Effector CD8-positive, alpha-beta T cell (primary cell): Measurements from ENCODE around the gene ALDH4A1.

ENCODE experiments used
- DNase-seq: peaks from one replicate; lab custom pipeline; 2025; lab: John Stamatoyannopoulos, UW
- total RNA-seq, 4 experiments: gene quantifications; one replicate each; lab custom pipeline; 2026; lab: John Stamatoyannopoulos, UW

ALDH4A1 gene
- total RNA-seq: 3.4 to 5.6 (median 5.0) reads per million in 4 experiments

GRCh38 chr1:18902523-18903290 is at the start of gene ALDH4A1:
Gene ALDH4A1 (minus strand): TSS chr1:18902555. CDS start chr1:18902523, 32 bp downstream.
- peak; percentile 90 for DNase-seq

DNA sequence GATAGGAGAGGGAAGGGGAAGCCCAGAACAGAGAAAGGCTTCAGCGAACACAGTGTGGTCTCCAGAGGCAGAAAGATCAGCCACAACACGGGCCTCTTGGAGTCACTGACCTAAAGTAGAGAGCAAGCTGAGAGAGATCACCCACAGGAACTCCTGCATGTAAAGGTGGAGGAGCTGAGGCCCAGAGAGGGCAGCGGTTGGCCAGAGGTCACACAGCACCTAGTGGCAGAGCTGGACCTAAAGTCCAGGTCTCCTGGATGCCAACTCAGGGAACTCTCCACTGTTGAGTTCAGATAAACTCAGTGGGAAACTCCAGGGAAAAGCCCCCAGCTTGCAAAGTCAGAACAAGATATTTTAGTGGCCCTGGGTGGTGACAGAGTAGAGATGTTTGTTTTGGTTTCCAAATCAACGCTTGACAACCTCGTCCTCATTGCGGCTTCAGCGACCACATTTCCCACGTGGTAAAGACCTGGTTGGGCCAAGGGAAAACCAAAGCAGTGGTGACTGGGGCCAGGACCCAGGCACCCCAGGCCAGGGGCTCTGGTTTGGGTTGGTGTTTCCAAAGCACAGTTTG is 49.5 kb upstream of the ALDH4A1 start:
- peak; percentile 45 for DNase-seq

- DNase-seq: no peak
Observed at GRCh38 chr1:18951416-18951815, 49.1 kb upstream of the ALDH4A1 start.

DNA sequence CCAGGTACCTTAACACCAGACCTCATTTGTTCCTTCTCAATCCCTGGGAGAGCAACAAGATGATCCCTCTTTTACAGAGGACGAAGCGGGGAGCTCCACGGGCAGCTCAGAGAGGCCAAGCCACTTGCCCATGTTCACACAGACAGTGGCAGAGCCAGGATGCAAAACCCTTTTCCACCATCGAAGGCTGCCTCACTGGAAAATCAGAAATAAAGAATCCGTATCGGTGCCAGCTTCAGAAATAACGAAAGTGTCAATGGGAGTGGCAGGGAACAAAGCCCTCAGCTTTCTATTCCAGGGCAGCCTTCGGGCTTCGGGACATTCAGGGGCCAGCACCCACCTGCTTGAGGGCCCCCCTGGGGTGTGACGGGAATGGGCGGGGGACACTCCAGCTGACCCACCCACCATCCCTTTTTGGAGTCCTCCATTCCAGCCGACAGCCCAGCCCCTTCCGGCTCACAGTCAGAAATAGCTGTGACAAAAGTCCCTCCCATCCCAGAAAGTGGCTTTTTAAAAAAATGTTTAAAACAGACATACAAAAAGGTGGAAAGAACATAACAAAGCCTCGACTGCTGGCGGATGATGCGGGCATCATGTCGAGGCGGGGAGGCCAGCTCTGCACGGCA is 48.2 kb upstream of the ALDH4A1 start:
- no peak for DNase-seq

GRCh38 chr1:18949686-18950400 is 47.5 kb upstream of the ALDH4A1 start:
- no peak for DNase-seq

DNA sequence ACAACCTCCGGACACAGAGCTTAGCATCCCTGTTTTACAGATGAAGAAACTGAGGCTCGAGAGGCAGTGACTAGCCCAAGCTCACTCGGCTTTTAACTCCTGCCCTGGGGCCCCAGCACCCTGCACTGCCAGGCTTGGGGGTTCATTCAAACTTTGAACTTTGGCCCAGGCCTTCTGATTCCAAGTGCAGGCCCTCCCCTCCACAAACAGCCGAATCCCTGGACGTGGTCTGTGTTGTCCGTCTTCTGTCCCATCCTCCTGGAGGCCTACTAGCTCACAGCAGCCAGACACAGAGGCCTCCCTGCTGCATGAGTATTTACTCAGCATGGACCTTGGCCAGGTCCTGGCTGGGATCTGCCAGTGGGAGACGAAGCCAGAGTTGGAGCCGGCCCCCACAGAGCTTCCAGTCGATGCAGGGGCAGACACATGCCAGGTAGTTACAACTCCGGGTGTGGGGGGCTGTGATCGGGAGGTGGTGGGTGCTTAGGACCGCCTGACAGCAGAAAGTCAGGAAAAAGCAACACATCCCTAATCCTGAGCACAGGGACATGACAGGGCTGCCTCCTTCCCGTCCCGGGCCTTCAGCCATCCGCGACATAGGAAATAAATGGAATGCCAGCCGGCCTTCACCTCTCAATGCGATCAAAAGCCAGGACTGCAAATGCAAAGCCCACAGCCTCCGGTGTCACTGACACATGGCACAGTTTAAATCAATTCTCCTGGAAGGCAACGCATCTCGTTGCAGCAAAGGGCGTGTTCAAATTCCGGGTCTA is 46.7 kb upstream of the ALDH4A1 start:
- no peak for DNase-seq

DNA sequence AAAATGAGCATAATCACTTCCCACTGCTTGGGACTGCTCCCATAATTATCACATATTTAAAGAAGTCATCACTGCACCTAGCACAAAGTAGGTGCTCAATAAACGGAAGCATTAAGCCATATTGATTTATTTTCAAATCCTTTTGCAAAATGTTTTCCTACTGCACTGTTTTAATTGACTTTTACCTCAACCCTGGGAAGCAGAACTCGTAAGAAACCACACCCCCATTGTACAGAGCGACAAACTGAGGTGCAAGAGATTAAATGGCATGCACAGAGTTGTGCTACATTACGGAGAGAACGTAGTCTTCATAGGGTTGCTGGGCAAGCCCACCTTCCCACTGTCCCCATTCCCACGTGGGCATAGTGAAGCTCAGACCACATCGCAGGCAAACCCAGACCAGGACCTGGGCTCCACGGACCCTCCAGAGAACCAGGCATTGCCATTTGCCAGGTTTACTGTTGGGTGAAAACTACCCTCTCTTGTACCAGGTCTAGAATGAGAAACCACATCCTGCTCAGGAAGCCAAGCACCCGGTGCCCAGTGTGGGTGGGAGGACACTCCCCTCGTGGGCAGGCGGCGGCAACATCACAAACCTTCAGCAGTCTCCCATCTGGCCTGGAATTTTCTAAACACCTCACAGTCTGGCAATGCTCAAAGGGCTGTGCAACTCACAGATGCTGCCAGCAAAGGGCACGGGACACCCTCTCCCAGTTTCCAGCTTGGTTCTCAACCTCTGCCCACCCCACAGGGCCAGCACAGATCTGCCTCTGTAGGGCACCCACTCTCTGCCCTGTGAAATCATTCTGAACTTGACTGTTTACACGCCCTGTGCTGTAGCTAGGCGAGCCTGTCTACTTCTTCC is 45.9 kb upstream of the ALDH4A1 start:
- peak; percentile 16 for DNase-seq

DNA sequence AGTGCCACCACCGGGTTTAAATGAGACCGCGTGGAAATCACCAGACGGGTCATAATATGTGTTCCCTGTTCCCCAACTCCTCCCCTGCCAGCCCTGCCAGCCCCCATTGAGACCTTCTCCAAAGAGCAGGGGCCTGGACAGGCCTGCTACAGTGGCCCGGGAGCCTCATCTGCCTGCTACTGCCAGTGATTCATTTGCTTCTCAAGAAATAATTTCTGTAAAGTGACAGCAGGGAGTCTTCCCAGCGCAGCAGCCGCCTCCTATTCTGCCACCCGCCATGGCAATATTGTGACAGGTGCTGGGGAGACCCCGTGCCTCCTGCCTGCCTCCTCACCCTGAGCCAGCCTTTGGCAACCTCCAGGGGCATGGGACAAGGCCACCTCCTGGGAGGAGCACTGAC is 45.2 kb upstream of the ALDH4A1 start:
- no peak for DNase-seq

DNA sequence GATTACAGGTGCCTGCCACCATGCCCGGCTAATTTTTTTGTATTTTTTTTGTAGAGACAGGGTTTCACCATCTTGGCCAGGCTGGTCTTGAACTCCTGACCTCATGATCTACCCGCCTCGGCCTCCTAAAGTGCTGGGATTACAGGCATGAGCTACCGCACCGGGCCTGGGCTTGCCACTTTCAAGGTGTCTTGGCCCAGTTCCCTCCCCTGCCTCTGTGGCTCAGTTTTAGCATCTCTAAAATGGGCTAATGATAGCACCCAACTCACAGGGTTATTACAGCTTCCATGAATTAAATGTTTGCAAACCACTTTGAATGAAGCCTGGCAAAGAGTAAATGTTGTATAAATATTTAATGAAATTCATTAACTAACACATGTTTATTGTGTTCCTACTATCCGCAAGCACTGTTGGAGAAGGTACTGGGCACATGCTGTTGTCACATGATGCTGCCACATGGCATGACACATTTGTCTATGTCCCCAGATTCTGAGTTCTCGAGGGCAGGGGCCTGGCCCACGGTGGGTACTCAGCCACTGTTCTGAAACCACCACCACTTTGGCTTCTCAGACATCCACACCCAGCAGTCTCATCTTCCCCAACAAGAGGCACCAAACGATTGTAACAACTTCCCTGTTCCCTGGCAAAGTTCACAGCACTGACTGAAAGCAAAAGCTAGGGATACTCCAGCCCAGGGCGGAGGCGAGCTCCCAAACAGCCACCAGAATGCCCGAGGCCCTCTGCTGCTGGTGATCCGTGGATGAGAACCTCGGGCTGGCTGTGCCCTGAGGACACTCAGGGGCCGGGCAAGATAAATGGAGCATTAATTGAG is 44.4 kb upstream of the ALDH4A1 start:
- DNase-seq: no peak

- DNase-seq: no peak
Observed at GRCh38 chr1:18945401-18945849, 43.1 kb upstream of the ALDH4A1 start.

DNA sequence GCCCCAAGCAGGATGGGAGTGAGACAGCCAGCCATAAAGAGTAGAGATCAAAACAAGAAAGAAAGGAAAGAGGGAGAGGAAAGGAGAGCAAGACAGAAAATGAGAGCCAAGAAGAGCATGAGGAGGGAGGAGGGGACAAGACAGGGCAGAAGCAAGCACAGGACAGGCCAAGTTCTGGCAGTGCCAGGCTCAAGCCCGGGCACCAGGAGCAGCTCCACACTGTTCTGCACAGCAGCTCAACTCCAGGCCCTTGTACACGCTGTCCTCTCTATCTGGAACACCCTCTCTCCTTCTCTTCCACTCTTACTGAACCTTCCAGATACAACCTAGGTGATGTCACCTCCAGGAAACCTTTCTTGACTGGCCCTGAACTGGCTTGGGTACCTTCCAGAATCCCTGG is 42.5 kb upstream of the ALDH4A1 start:
- DNase-seq: no peak

GRCh38 chr1:18943914-18944572 is 41.7 kb upstream of the ALDH4A1 start:
- DNase-seq: no peak

DNA sequence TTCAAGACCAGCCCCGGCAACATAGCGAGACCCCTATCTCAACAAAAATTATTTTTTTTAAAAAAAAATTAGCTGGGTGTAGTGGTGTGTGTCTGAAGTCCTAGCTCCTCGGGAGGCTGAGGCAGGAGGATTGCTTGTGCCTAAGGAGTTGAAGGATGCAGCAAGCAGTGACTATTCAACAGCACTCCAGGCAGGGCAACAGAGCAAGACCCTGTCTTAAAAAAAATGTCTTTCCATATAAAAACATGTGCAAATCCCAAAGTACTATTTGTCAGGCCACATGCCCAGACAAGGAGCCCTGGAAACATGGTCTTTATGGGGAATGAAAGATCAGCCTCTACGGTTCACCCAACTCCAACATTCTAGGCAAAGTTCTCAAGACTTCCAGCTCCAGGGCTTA is 40.8 kb upstream of the ALDH4A1 start:
- DNase-seq: no peak

DNA sequence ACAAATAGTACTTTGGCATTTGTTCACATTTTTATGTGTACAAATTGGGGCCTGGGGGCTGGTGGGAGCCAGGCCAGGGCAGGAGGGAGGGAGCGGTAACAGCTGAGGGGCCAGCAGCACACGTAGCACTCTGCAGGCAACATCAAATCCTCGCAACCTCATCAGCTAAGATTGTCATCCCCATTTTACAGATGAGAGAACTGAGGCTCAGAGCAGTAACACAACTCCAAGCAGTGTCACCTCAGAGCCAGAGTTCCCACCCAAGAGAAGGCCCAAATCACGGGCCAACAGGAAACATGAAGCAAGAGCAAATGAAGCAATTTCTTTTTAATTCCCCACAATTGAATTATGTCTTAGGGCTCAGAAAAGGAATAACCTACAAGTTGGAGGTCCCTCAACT is 40.0 kb upstream of the ALDH4A1 start:
- no peak for DNase-seq

- DNase-seq: no peak
Observed at GRCh38 chr1:18941221-18942141, 39.1 kb upstream of the ALDH4A1 start.

DNA sequence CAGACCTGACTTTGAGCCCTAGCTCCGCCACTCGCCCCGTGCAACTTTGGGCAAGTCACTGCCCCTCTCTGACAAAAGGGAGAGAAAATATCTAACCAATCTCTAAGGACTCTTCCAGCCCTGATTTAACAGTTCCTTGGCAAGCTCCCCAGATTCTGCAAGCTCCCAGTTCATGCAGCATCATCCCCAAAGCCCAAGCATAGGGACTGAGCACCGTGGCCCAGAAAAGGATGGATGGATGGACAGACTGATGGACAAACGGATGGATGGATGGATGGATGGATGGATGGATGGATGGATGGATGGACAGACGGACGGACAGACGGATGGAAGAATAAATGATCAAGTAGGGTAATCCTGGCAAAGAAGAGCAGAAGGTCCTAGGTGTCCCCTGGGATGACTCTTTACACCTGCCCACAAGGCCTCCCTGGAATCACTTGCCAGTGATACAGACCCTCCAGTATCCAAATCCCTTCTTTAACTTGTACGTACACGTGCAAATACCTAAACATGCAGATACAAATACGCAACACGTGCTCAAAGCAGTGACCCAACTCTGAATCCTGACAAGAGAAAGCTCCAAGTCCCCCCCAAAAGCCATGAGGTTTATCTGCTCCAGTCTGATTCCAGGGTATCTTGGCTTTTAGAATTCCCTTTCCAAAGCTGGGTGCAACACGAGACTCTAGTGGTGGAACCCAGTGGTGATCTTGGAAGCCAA is 38.1 kb upstream of the ALDH4A1 start:
- DNase-seq: no peak
